Cardiac muscle cell (in vitro differentiated cells and primary cell): ENCODE measurements around the gene C12orf54. TPM values are rescaled to one million over a fixed set of nuclear protein-coding genes. Genes with fewer than 3 reads are reported as not detected.
"Not testable (repeated sequence)": the region's sequence is repeated elsewhere in the genome, so short reads cannot be mapped to it uniquely, and the experiment has no call there.

Experiments
- DNase-seq, 2 donors: peaks; one replicate each; pipeline versions ENCODE4 v3.0.0 to v3.0.0-alpha.2; 2010 to 2017; ENCODE audit warnings: low read depth in 1 of 2, low spot score in 1 of 2
- H3K27ac ChIP-seq: fragments of 200-600 bp; sonication (generic); 2 replicates; pipeline ENCODE4 v1.5.1; 2016
- H3K27me3 ChIP-seq: fragments of 200-600 bp; sonication (generic); 2 replicates; pipeline ENCODE4 v1.6.0; 2016; ENCODE audit warnings: control low read depth
- H3K36me3 ChIP-seq: fragments of 200-600 bp; sonication (generic); 2 replicates; pipeline ENCODE4 v1.5.1; 2016; ENCODE audit warnings: control low read depth
- H3K4me1 ChIP-seq: fragments of 200-600 bp; sonication (generic); 2 replicates; pipeline ENCODE4 v1.8.1; 2017; ENCODE audit warnings: low read depth, mild to moderate bottlenecking, mixed run types
- H3K4me3 ChIP-seq: fragments of 200-600 bp; sonication (generic); 2 replicates; pipeline ENCODE4 v1.5.1; 2016; ENCODE audit warnings: mild to moderate bottlenecking
- H3K9me3 ChIP-seq: fragments of 200-600 bp; sonication (generic); 2 replicates; pipeline ENCODE4 v1.5.1; 2017; ENCODE audit warnings: low read depth, mild to moderate bottlenecking, control low read depth
- polyA plus RNA-seq: library from polyadenylated mRNA; unstranded; fragments of >200 nt; fragmentation: Nextera tagmentation; extraction: Ambion mirVana; gene quantifications from 2 replicates; pipeline ENCODE4 v1.2.1, GENCODE V29; 2016
- total RNA-seq: library from RNA; depleted of rRNA; stranded (reverse); fragments of >200 nt; gene quantifications from 2 replicates; pipeline ENCODE4 v1.2.3, GENCODE V29; 2016
- TF ChIP-seq, protein P1 (sequence below): IDR thresholded peaks from 2 replicates; pipeline ENCODE4 v1.5.1; 2012; ENCODE audit warnings: low read depth, mild to moderate bottlenecking, low read length

C12orf54 gene
- total RNA-seq: not detected in 2 replicates
- not detected in 2 replicates for polyA plus RNA-seq

DNA sequence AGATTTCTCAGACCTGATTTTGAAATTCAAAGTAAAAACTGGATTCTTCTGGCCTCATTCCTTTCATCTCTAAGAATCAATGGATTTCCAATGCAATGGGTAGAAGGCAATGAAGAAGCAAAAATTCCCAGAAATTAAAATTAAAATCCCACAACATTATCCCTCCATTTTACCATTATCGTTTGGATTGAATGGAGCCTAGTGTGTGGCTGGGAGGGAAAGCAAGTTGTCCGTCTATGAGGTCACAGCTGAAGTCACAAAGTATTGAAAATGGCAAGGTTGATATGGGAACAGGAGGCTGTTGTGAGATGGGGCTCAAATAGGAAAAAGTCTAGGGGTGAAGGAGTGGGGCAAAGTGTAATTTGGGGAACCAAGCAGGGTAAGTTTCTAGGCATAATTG is at the start of gene C12orf54:
Gene C12orf54 (plus strand): TSS at position 301 of the 400 bp plus-strand sequence. CDS start 799 bp downstream, outside the sequence.
- no peaks in the 10 kb centered on the region for H3K4me1 ChIP-seq
- no peak within 1 kb of the TSS for H3K4me3 ChIP-seq
- no peak for DNase-seq
- no peak within 1 kb of the TSS for H3K27ac ChIP-seq
- H3K36me3 ChIP-seq: no peaks in the 10 kb centered on the region
- no peaks in the 10 kb centered on the region for H3K27me3 ChIP-seq
- H3K9me3 ChIP-seq: no peaks in the 10 kb centered on the region
- TF ChIP-seq, protein P1, sequence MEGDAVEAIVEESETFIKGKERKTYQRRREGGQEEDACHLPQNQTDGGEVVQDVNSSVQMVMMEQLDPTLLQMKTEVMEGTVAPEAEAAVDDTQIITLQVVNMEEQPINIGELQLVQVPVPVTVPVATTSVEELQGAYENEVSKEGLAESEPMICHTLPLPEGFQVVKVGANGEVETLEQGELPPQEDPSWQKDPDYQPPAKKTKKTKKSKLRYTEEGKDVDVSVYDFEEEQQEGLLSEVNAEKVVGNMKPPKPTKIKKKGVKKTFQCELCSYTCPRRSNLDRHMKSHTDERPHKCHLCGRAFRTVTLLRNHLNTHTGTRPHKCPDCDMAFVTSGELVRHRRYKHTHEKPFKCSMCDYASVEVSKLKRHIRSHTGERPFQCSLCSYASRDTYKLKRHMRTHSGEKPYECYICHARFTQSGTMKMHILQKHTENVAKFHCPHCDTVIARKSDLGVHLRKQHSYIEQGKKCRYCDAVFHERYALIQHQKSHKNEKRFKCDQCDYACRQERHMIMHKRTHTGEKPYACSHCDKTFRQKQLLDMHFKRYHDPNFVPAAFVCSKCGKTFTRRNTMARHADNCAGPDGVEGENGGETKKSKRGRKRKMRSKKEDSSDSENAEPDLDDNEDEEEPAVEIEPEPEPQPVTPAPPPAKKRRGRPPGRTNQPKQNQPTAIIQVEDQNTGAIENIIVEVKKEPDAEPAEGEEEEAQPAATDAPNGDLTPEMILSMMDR: no peak

DNA sequence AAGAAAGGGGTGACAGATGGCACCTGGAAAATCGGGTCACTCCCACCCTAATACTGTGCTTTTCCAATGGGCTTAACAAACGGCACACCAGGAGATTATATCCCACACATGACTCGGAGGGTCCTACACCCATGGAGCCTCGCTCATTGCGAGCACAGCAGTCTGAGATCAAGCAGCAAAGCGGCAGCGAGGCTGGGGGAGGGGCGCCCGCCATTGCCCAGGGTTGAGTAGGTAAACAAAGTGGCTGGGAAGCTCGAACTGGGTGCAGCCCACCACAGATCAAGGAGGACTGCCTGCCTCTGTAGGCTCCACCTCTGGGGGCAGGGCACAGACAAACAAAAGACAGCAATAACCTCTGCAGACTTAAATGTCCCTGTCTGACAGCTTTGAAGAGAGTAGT is 48.3 kb upstream of the C12orf54 start:
- H3K36me3 ChIP-seq, H3K4me3 ChIP-seq, H3K9me3 ChIP-seq, H3K27ac ChIP-seq, H3K4me1 ChIP-seq, DNase-seq, H3K27me3 ChIP-seq: not testable (repeated sequence)

DNA sequence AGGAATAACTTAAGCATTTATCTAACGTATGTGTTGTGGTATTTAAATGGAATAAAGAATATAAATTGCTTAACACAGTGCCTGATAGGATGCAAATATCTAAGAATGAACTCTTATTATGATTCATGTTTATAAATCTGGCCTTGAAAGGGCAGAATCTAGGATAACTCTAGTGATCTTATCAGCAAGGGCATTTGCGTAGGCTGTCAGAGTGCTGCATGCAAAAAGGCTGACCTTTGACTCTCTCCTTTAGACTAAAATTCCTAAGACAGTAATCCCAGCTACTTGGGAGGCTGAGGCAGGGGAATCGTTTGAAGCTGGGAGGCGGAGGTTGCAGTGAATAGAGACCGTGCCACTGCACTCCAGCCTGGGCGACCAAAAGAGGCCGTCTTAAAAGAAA is 41.2 kb upstream of the C12orf54 start:
- Histone ChIP-seq H3K27ac (no peak overlapping the region), H3K9me3 (no peaks in the 10 kb centered on the region), H3K36me3 (no peaks in the 10 kb centered on the region), H3K4me3 (no peak overlapping the region), H3K4me1 (no peaks in the 10 kb centered on the region), H3K27me3 (no peaks in the 10 kb centered on the region)
- TF ChIP-seq, protein P1: no peak
- DNase-seq: peak in 1 of 2 donors; percentile 10

DNA sequence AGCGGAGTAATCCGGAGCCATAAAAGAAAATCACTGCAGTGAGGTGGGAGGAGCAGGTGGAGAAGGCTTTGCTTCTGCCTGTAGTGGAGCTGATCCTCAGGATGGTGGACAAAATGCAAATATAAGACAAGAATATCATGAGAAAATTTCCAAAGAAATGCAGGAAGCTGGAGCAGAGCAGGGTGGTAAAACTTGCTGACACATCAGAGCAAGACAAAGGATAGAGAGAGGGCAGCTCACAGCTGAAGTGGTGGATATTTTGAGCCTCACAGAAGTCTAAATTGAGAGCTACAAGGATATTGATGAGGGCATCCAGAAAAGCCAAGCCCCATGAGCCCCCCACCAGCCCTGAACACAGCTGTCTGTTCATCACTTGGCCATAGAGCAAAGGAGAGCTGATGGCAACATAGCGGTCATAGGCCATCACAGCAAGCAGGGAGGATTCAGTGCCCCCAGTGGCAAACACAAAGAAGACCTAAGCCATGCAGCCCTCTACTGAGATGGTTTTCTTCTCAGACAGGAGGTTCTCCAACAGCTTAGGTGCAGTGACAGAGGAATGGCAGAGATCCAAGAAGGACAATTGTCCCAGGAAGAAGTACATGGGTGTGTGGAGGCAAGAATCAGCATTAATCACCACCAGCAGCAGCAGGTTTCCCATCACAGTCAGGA is 40.0 kb upstream of the C12orf54 start:
- DNase-seq: no peak

GRCh38 chr12:48445538-48445937 is 36.8 kb upstream of the C12orf54 start:
- Histone ChIP-seq H3K4me3 (no peak overlapping the region), H3K4me1 (no peaks in the 10 kb centered on the region), H3K27me3 (no peaks in the 10 kb centered on the region), H3K9me3 (no peaks in the 10 kb centered on the region), H3K36me3 (no peaks in the 10 kb centered on the region), H3K27ac (no peak overlapping the region)
- TF ChIP-seq, protein P1: no peak
- no peak for DNase-seq

More for the DNA sequence above, 40.0 kb upstream of the C12orf54 start:
- TF ChIP-seq, protein P1: peak; percentile 4
- Histone ChIP-seq H3K36me3 (no peaks in the 10 kb centered on the region), H3K4me1 (no peaks in the 10 kb centered on the region), H3K4me3 (no peak overlapping the region), H3K27ac (no peak overlapping the region), H3K9me3 (no peaks in the 10 kb centered on the region), H3K27me3 (no peaks in the 10 kb centered on the region)

GRCh38 chr12:48446161-48446776 is 36.0 kb upstream of the C12orf54 start:
- Histone ChIP-seq H3K4me3 (no peak overlapping the region), H3K9me3 (no peaks in the 10 kb centered on the region), H3K27me3 (no peaks in the 10 kb centered on the region), H3K4me1 (no peaks in the 10 kb centered on the region), H3K36me3 (no peaks in the 10 kb centered on the region), H3K27ac (no peak overlapping the region)
- DNase-seq: no peak
- TF ChIP-seq, protein P1: no peak
